ENCODE data around the gene SPSB4. TPM values are rescaled to one million over a fixed set of nuclear protein-coding genes. Genes with fewer than 3 reads are reported as not detected.
A peak's percentile ranks its signal among the peaks of the same experiment; 100 is the strongest.

SPSB4 gene
- total and polyA plus RNA-seq, 2 donors (not counting 1 experiment from before 2014, with no cell fraction given): not detected

- no peaks in the 10 kb centered on the region for H3K4me1 ChIP-seq (ENCODE audit: control insufficient read depth, extremely low read depth, insufficient read depth, low read length)
- H2AFZ ChIP-seq (ENCODE audit: low read length): no peak overlapping the region
- no peak for TF ChIP-seq CTCF (conservative IDR thresholded peaks at IDR 0.05 in 1 of 2, IDR thresholded peaks at IDR 0.05 in 1 of 2; ENCODE audit: low read depth in 1 of 2, low read length in 2 of 2)
- TF ChIP-seq EZH2 (IDR thresholded peaks at IDR 0.05; ENCODE audit: low read length, missing control alignments): no peak
- DNase-seq (ENCODE audit: low read depth in 2 of 2): no peak
- H4K20me1 ChIP-seq (ENCODE audit: control insufficient read depth, extremely low read depth, insufficient read depth, low read length): no peaks in the 10 kb centered on the region
- H3K27me3 ChIP-seq (ENCODE audit: control insufficient read depth, insufficient read depth, low read length): peaks cover 4% of the 10 kb centered on the region
- no peak overlapping the region for H3K9ac ChIP-seq (ENCODE audit: insufficient read depth, low read length)
- H3K4me2 ChIP-seq (ENCODE audit: extremely low read depth, insufficient read depth, low read length): no peak overlapping the region
- H3K36me3 ChIP-seq (ENCODE audit: control insufficient read depth, insufficient read depth, low read length): no peaks in the 10 kb centered on the region
- H3K79me2 ChIP-seq (ENCODE audit: control insufficient read depth, insufficient read depth, low read length): no peaks in the 10 kb centered on the region
- no peaks in the 10 kb centered on the region for H3K9me3 ChIP-seq (ENCODE audit: control insufficient read depth, insufficient read depth, low read depth, low read length)
- no peak overlapping the region for H3K4me3 ChIP-seq (replicated peaks in 1 of 4; ENCODE audit: control extremely low read depth in 1 of 4, insufficient read depth in 1 of 4, low read depth in 3 of 4, low read length in 4 of 4)
- no peak overlapping the region for H3K27ac ChIP-seq (ENCODE audit: insufficient read depth, low read length)
These were observed 41.5 kb downstream of the SPSB4 start for GRCh38 chr3:141092663-141093062.

- peak in 1 of 2 donors; percentile 38 for DNase-seq (ENCODE audit: low read depth in 2 of 2)
- H3K27ac ChIP-seq (ENCODE audit: insufficient read depth, low read length): no peak overlapping the region
These were observed 42.2 kb downstream of the SPSB4 start for GRCh38 chr3:141093397-141093796.

GRCh38 chr3:141093971-141094684, 43.0 kb downstream of the SPSB4 start:
- DNase-seq (ENCODE audit: low read depth in 2 of 2): peak in 1 of 2 donors; percentile 58
- Histone ChIP-seq H3K79me2 (ENCODE audit: control insufficient read depth, insufficient read depth, low read length) (no peaks in the 10 kb centered on the region), H3K4me2 (ENCODE audit: extremely low read depth, insufficient read depth, low read length) (no peak overlapping the region), H3K9ac (ENCODE audit: insufficient read depth, low read length) (no peak overlapping the region), H4K20me1 (ENCODE audit: control insufficient read depth, extremely low read depth, insufficient read depth, low read length) (no peaks in the 10 kb centered on the region), H3K9me3 (ENCODE audit: control insufficient read depth, insufficient read depth, low read depth, low read length) (no peaks in the 10 kb centered on the region), H3K4me1 (ENCODE audit: control insufficient read depth, extremely low read depth, insufficient read depth, low read length) (no peaks in the 10 kb centered on the region), H3K4me3 (replicated peaks in 1 of 4; ENCODE audit: control extremely low read depth in 1 of 4, insufficient read depth in 1 of 4, low read depth in 3 of 4, low read length in 4 of 4) (no peak overlapping the region), H3K36me3 (ENCODE audit: control insufficient read depth, insufficient read depth, low read length) (no peaks in the 10 kb centered on the region), H3K27ac (ENCODE audit: insufficient read depth, low read length) (no peak overlapping the region), H3K27me3 (ENCODE audit: control insufficient read depth, insufficient read depth, low read length) (peaks cover 4% of the 10 kb centered on the region), H2AFZ (ENCODE audit: low read length) (no peak overlapping the region)
- TF ChIP-seq EZH2 (IDR thresholded peaks at IDR 0.05; ENCODE audit: low read length, missing control alignments) (no peak), CTCF (conservative IDR thresholded peaks at IDR 0.05 in 1 of 2, IDR thresholded peaks at IDR 0.05 in 1 of 2; ENCODE audit: low read depth in 1 of 2, low read length in 2 of 2) (no peak)

More at GRCh38 chr3:141093397-141093796, 42.2 kb downstream of the SPSB4 start:
- no peak overlapping the region for H3K9ac ChIP-seq (ENCODE audit: insufficient read depth, low read length)
- H2AFZ ChIP-seq (ENCODE audit: low read length): no peak overlapping the region
- H4K20me1 ChIP-seq (ENCODE audit: control insufficient read depth, extremely low read depth, insufficient read depth, low read length): no peaks in the 10 kb centered on the region
- no peaks in the 10 kb centered on the region for H3K36me3 ChIP-seq (ENCODE audit: control insufficient read depth, insufficient read depth, low read length)
- no peak for TF ChIP-seq EZH2 (IDR thresholded peaks at IDR 0.05; ENCODE audit: low read length, missing control alignments)
- TF ChIP-seq CTCF (conservative IDR thresholded peaks at IDR 0.05 in 1 of 2, IDR thresholded peaks at IDR 0.05 in 1 of 2; ENCODE audit: low read depth in 1 of 2, low read length in 2 of 2): no peak
- H3K4me3 ChIP-seq (replicated peaks in 1 of 4; ENCODE audit: control extremely low read depth in 1 of 4, insufficient read depth in 1 of 4, low read depth in 3 of 4, low read length in 4 of 4): no peak overlapping the region
- no peak overlapping the region for H3K4me2 ChIP-seq (ENCODE audit: extremely low read depth, insufficient read depth, low read length)
- no peaks in the 10 kb centered on the region for H3K4me1 ChIP-seq (ENCODE audit: control insufficient read depth, extremely low read depth, insufficient read depth, low read length)
- peaks cover 4% of the 10 kb centered on the region for H3K27me3 ChIP-seq (ENCODE audit: control insufficient read depth, insufficient read depth, low read length)
- H3K9me3 ChIP-seq (ENCODE audit: control insufficient read depth, insufficient read depth, low read depth, low read length): no peaks in the 10 kb centered on the region
- no peaks in the 10 kb centered on the region for H3K79me2 ChIP-seq (ENCODE audit: control insufficient read depth, insufficient read depth, low read length)
